NB4 (cell line): ENCODE measurements around the gene FAM32A.

Experiments used
- MYC ChIP-seq: IDR thresholded peaks from 2 replicates; pipeline ENCODE4 v1.6.1; 2011; ENCODE audit warnings: low read depth, low read length
- POLR2A ChIP-seq: IDR thresholded peaks from 2 replicates; pipeline ENCODE4 v1.6.1; 2011; ENCODE audit warnings: mild to moderate bottlenecking; ENCODE audit not compliant: insufficient read length; ENCODE audit errors: extremely low read depth
- TF ChIP-seq, protein P1 (sequence below): IDR thresholded peaks from one replicate; pipeline ENCODE4 v1.5.1; 2012; ENCODE audit warnings: low read depth, low read length
- TF ChIP-seq, protein P2 (sequence below): IDR thresholded peaks from 2 replicates; pipeline ENCODE4 v1.6.1; 2011; ENCODE audit warnings: low read depth, low read length

DNA sequence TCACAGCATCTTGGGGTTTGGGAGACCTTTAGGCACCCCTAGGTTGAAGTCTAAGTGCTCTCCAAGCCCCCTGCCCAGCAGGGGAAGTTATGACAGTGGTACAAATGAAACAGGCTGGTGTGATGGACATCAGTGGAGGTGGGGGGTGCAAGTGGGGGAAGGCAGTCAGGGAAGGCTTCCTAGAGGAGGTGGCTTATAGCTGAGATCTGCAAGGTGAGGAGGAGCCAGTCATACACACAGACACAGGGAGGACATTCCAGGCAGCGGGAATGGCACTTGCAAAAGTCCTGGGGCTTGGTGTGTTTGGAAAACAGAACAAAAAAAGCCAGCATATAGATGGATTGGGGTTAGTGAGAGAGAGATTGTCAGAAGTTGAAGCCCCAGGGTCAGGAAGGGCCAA is 30.1 kb upstream of the FAM32A start:
- TF ChIP-seq, protein P1, sequence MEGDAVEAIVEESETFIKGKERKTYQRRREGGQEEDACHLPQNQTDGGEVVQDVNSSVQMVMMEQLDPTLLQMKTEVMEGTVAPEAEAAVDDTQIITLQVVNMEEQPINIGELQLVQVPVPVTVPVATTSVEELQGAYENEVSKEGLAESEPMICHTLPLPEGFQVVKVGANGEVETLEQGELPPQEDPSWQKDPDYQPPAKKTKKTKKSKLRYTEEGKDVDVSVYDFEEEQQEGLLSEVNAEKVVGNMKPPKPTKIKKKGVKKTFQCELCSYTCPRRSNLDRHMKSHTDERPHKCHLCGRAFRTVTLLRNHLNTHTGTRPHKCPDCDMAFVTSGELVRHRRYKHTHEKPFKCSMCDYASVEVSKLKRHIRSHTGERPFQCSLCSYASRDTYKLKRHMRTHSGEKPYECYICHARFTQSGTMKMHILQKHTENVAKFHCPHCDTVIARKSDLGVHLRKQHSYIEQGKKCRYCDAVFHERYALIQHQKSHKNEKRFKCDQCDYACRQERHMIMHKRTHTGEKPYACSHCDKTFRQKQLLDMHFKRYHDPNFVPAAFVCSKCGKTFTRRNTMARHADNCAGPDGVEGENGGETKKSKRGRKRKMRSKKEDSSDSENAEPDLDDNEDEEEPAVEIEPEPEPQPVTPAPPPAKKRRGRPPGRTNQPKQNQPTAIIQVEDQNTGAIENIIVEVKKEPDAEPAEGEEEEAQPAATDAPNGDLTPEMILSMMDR: no peak
- TF ChIP-seq POLR2A: no peak
- TF ChIP-seq, protein P2, sequence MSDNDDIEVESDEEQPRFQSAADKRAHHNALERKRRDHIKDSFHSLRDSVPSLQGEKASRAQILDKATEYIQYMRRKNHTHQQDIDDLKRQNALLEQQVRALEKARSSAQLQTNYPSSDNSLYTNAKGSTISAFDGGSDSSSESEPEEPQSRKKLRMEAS: no peak
- TF ChIP-seq MYC: no peak
